WTC11 (cell line): ENCODE data around the gene ZNF776. TPM values are rescaled to one million over a fixed set of nuclear protein-coding genes. Genes with fewer than 3 reads are reported as not detected.

ENCODE experiments used
- ATAC-seq: fragments of 200-7000 bp; cut with Tn5 transposase; 2 replicates; pipeline ENCODE4 v1.10.0; 2021; ENCODE audit warnings: mild to moderate bottlenecking, moderate library complexity
- CTCF ChIA-PET: fragments of 300-600 bp; sonication (Branson Sonifier 250); formaldehyde crosslinking; loops from one replicate; lab custom pipeline; 2021; ENCODE audit warnings: antibody characterized with exemption; lab: Charles Lee
- POLR2A ChIA-PET: fragments of 350-600 bp; sonication (Branson Sonifier 250); formaldehyde crosslinking; loops from one replicate; lab custom pipeline; 2021; ENCODE audit warnings: antibody characterized with exemption; lab: Charles Lee
- DNase-seq: peaks from one replicate; pipeline ENCODE4 v3.0.0; 2021; ENCODE audit warnings: low spot score
- H3K27ac Mint-ChIP-seq: 2 replicates; pipeline ENCODE4 v1.8.0; 2021; ENCODE audit warnings: mixed read lengths
- H3K27me3 Mint-ChIP-seq: 2 replicates; pipeline ENCODE4 v1.8.0; 2021; ENCODE audit warnings: low read depth, mild to moderate bottlenecking, moderate library complexity, mixed read lengths
- H3K36me3 Mint-ChIP-seq: 2 replicates; pipeline ENCODE4 v1.8.0; 2021; ENCODE audit warnings: mixed read lengths
- H3K4me1 Mint-ChIP-seq: 2 replicates; pipeline ENCODE4 v1.8.0; 2022; ENCODE audit warnings: mixed read lengths
- H3K4me3 Mint-ChIP-seq: 2 replicates; pipeline ENCODE4 v1.8.0; 2021; ENCODE audit warnings: mild to moderate bottlenecking, moderate library complexity, mixed read lengths
- H3K9me3 Mint-ChIP-seq: 2 replicates; pipeline ENCODE4 v1.8.0; 2021; ENCODE audit warnings: mixed read lengths
- AFF4 ChIP-seq: sonication (generic); formaldehyde crosslinking; IDR thresholded peaks from 2 replicates; pipeline ENCODE4 v1.8.1; 2023; ENCODE audit warnings: mild to moderate bottlenecking, missing genetic modification reagents, borderline replicate concordance
- ATF1 ChIP-seq: sonication (generic); formaldehyde crosslinking; IDR thresholded peaks from 2 replicates; pipeline ENCODE4 v1.8.1; 2023; ENCODE audit warnings: mild to moderate bottlenecking, moderate library complexity, missing genetic modification reagents
- CBFB ChIP-seq: sonication (generic); formaldehyde crosslinking; IDR thresholded peaks from 2 replicates; pipeline ENCODE4 v1.8.1; 2022; ENCODE audit warnings: mild to moderate bottlenecking, low read depth, missing genetic modification reagents
- ELF4 ChIP-seq: sonication (generic); formaldehyde crosslinking; IDR thresholded peaks from 2 replicates; pipeline ENCODE4 v1.8.1; 2022; ENCODE audit warnings: low read depth, mild to moderate bottlenecking, moderate library complexity, missing genetic modification reagents
- ERG ChIP-seq: fragments of 250-450 bp; sonication (Bioruptor Pico); IDR thresholded peaks from 2 replicates; pipeline ENCODE4 v1.8.0; 2021; ENCODE audit warnings: mild to moderate bottlenecking
- ETV6 ChIP-seq: sonication (generic); formaldehyde crosslinking; IDR thresholded peaks from 2 replicates; pipeline ENCODE4 v1.8.1; 2022; ENCODE audit warnings: mild to moderate bottlenecking, missing genetic modification reagents
- FOXP1 ChIP-seq: sonication (generic); formaldehyde crosslinking; IDR thresholded peaks from 2 replicates; pipeline ENCODE4 v1.8.0; 2022; ENCODE audit warnings: missing genetic modification reagents, mild to moderate bottlenecking, moderate library complexity, borderline replicate concordance
- KAT7 ChIP-seq: sonication (generic); formaldehyde crosslinking; IDR thresholded peaks from 2 replicates; pipeline ENCODE4 v1.8.1; 2023; ENCODE audit warnings: missing genetic modification reagents, mild to moderate bottlenecking, borderline replicate concordance
- NFYB ChIP-seq: sonication (generic); formaldehyde crosslinking; conservative IDR thresholded peaks from 2 replicates; pipeline ENCODE4 v1.8.0; 2022; ENCODE audit warnings: low read depth, missing genetic modification reagents
- RORB ChIP-seq: fragments of 250-450 bp; sonication (Bioruptor Pico); IDR thresholded peaks from 2 replicates; pipeline ENCODE4 v1.9.0; 2021; ENCODE audit warnings: mild to moderate bottlenecking
- SOX15 ChIP-seq: fragments of 250-450 bp; sonication (Bioruptor Pico); IDR thresholded peaks from 2 replicates; pipeline ENCODE4 v1.9.0; 2021; ENCODE audit warnings: mild to moderate bottlenecking
- SP1 ChIP-seq: sonication (generic); formaldehyde crosslinking; conservative IDR thresholded peaks from 2 replicates; pipeline ENCODE4 v1.8.1; 2022; ENCODE audit warnings: missing genetic modification reagents
- STAT6 ChIP-seq: sonication (generic); formaldehyde crosslinking; conservative IDR thresholded peaks from 2 replicates; pipeline ENCODE4 v1.8.1; 2023; ENCODE audit warnings: mild to moderate bottlenecking, low read depth, missing genetic modification reagents, moderate library complexity
- TEAD1 ChIP-seq: sonication (generic); formaldehyde crosslinking; IDR thresholded peaks from 2 replicates; pipeline ENCODE4 v1.8.0; 2022; ENCODE audit warnings: mild to moderate bottlenecking, missing genetic modification reagents
- USF2 ChIP-seq: sonication (generic); formaldehyde crosslinking; IDR thresholded peaks from 2 replicates; pipeline ENCODE4 v1.8.1; 2023; ENCODE audit warnings: mild to moderate bottlenecking, missing genetic modification reagents, moderate library complexity
- ZNF263 ChIP-seq: sonication (generic); formaldehyde crosslinking; IDR thresholded peaks from 2 replicates; pipeline ENCODE4 v1.8.1; 2022; ENCODE audit warnings: low read depth, mild to moderate bottlenecking, moderate library complexity, missing genetic modification reagents
- ZNF317 ChIP-seq: sonication (generic); formaldehyde crosslinking; IDR thresholded peaks from 2 replicates; pipeline ENCODE4 v1.8.1; 2023; ENCODE audit warnings: low read depth, mild to moderate bottlenecking, moderate library complexity, missing genetic modification reagents, borderline replicate concordance
- total RNA-seq: library from RNA; stranded (reverse); gene quantifications from 3 replicates; pipeline ENCODE4 v1.2.3, GENCODE V29; 2021
- TF ChIP-seq, protein P1 (sequence below): sonication (generic); formaldehyde crosslinking; IDR thresholded peaks from 2 replicates; pipeline ENCODE4 v1.8.1; 2022; ENCODE audit warnings: mild to moderate bottlenecking, missing genetic modification reagents, moderate library complexity, borderline replicate concordance
- TF ChIP-seq, protein P2 (sequence below): sonication (generic); formaldehyde crosslinking; IDR thresholded peaks from 2 replicates; pipeline ENCODE4 v1.8.1; 2022; ENCODE audit warnings: mild to moderate bottlenecking, moderate library complexity, missing genetic modification reagents

ZNF776 gene
- total RNA-seq, 1 experiment from 2014 or later = 14.3 TPM

- ATAC-seq = no peak
- ChIA-PET CTCF (no interaction called here), POLR2A (no interaction called here)
- Mint-ChIP-seq H3K27ac (no peak overlapping the region), H3K9me3 (peaks cover 4% of the 10 kb centered on the region; the same call in 1 of the 2 replicates), H3K27me3 (no peaks in the 10 kb centered on the region), H3K4me1 (no peaks in the 10 kb centered on the region), H3K36me3 (peaks cover 62% of the 10 kb centered on the region), H3K4me3 (no peak overlapping the region)
- no peak for DNase-seq
- TF ChIP-seq ZNF263 (CRISPR knock-in tag) (no peak), SP1 (CRISPR knock-in tag) (no peak), FOXP1 (CRISPR knock-in tag) (no peak), AFF4 (CRISPR knock-in tag) (no peak), ELF4 (no peak), RORB (CRISPR knock-in tag) (no peak), SOX15 (no peak), NFYB (CRISPR knock-in tag) (no peak), KAT7 (CRISPR knock-in tag) (no peak), ETV6 (CRISPR knock-in tag) (no peak), ATF1 (no peak), ZNF317 (CRISPR knock-in tag) (no peak), ERG (CRISPR knock-in tag) (no peak), STAT6 (CRISPR knock-in tag) (no peak), TEAD1 (no peak), CBFB (no peak), USF2 (CRISPR knock-in tag) (no peak)
- TF ChIP-seq, protein P1, sequence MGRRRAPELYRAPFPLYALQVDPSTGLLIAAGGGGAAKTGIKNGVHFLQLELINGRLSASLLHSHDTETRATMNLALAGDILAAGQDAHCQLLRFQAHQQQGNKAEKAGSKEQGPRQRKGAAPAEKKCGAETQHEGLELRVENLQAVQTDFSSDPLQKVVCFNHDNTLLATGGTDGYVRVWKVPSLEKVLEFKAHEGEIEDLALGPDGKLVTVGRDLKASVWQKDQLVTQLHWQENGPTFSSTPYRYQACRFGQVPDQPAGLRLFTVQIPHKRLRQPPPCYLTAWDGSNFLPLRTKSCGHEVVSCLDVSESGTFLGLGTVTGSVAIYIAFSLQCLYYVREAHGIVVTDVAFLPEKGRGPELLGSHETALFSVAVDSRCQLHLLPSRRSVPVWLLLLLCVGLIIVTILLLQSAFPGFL (CRISPR knock-in tag) = no peak
- TF ChIP-seq, protein P2, sequence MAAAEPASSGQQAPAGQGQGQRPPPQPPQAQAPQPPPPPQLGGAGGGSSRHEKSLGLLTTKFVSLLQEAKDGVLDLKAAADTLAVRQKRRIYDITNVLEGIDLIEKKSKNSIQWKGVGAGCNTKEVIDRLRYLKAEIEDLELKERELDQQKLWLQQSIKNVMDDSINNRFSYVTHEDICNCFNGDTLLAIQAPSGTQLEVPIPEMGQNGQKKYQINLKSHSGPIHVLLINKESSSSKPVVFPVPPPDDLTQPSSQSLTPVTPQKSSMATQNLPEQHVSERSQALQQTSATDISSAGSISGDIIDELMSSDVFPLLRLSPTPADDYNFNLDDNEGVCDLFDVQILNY = no peak
These were observed 12.5 kb downstream of the ZNF776 start for GRCh38 chr19:57759096-57759495.
